Measurements from ENCODE around the gene HMCN1.
"Not testable (repeated sequence)": the region's sequence is repeated elsewhere in the genome, so short reads cannot be mapped to it uniquely, and the experiment has no call there.

HMCN1 gene

DNA sequence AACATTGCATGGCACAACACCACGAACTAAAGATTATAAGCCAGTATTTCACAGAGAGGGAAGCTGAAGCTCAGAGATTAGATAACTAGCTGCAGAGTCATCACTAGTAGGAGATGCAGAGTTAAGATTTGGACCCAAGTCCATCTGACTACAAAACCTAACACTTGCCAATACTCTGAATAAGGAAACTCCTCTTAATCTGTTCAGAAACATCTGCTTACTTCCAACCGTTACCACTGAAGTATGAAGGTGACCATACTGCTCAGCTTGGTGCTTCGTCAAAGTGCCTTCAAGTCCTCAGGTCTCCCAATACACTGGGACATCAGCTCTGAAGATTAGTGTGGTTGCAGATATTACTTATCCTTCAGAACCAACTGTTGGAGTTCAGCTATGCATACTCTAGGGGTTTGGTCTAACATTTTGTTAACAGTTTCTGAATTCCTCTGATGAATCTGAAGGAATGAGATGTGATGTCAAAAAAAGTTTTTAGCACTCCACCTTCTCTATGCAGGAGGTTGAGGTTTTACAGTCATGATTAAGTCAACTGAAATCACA, 461.3 kb downstream of the HMCN1 start:
- DNase-seq (ENCODE audit: low read depth in 2 of 2): no peak

DNA sequence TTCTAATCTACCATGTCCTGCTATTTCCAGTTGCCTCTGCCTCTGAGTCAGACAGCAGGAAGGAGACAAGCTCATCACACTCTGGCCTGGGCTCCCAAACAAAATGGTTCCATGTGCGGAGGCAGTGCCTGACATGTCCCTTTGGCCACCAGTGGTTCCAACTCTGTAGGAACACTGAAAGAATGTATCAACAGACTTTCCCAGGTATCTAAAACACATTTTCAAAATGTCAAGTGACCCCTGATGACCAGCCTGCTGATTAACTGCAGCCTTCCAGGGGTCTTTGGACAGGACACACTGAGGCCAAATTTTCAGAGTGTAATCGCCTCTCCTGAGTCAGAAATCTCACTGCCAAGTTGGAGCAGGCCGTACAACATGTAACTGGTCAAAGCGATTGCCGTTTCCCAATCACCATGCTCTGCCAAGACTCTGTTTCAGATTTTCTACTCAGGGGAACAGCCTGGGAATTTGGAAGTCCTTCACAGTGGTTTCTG, 468.1 kb downstream of the HMCN1 start:
- no peak for DNase-seq (ENCODE audit: low read depth in 2 of 2)

DNA sequence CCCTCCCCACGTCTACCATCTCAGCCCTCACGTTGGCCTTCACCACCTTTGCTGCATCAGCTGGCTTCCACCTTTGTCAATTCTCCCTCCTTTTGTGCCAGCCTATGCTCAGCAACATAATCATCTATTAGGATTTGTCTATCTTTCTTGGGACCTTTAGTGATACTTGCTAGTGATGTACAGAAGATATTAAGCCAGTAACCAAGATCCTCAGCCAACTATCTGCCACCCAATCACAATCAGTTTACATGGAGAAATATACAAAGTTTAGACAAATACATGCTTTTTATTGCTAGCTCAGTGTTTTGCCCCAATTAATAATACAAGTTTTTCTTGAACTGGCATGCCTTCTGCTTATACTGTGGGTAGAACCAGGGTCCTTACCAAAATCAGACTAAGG, 468.6 kb downstream of the HMCN1 start:
- DNase-seq (ENCODE audit: low read depth in 2 of 2): no peak

DNA sequence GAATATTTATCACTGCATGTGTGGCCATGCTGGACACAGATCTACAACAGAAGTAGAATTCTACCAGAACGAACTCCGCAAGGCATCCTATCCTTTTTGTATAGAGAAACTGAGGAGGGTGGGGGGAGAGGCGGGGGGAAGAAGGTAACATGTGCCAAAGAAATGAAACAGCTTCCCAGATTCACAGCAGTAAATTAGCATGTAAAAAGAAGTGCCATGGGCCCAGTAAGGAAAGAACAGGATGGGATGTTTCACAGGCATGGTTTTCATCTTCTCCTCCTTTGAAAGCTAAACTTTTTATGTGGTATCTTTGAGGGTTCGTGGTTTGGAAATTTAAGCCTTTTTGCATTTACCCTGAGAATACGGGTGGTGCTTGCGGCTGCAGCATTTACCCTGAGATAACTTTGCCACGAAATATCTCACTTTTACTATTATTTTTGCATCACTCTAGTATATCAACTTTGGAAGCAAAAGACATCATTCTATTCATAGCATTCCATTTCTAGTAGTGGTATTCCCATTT, 471.9 kb downstream of the HMCN1 start:
- DNase-seq (ENCODE audit: low read depth in 2 of 2): no peak

DNA sequence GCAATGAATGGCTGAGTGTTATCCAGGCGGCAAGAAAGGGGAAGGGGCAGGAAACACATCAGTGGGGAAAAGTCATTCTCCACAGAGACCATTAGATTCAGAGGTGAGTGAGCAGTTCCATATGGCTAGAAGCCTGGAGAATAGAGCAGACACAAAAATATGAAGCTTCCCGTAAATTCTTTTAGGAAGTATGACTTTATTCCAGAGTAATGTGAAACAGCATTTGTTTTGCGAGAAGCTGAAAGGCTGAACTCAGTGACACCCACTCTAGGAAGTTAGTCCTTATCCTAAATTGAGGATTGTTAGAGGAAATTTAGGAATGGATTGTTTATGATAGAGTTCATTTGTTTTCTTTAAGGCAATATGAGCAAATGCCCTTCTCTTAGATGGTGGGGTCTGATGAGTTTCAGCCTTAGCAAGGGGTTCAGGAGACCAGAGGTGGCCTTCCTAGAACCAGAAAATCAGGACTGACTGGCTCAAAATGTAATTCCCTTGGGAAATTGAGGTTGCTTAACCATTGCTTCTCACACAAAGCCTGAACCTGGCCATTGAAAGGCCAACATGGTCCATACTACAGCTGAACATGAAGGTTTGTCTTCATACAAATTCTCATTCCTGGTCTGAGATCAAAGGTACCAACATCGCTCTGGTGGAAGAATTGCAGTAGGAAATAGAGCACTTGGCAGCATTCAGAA, 473.3 kb downstream of the HMCN1 start:
- no peak for DNase-seq (ENCODE audit: low read depth in 2 of 2)

DNA sequence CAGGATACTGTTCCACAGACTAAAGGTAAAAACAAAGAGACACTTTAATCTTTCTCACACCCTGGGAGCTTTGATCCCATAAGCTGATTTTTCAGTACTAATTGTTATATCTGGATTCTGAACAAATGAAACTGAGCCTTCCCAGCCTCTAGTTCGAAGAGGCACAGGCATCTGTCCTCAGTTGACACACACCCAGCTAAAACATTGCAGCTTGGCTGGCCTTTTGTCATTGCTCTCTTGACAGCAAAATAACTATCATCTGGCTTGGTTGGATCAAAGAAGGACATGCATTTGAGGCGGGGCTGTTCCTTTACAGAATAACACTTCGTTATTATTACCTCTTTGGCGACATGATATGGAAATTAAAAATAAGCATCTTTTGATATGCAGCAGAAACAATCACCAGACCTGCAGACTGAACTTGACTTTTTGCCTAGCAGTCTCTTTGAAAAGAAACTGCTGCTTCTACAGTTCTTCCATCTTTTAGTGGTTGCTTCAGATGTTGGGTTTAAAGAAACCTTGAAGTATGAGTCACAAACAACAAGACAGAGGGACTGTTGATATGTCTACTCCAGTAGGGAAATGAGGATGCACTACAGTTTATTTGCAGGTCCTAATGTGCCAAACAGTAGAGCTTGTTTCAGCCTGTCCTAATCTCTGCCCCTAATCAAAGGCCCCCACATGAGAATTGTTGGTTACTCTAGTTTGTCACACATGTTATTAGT, 474.4 kb downstream of the HMCN1 start:
- no peak for DNase-seq (ENCODE audit: low read depth in 2 of 2)

DNA sequence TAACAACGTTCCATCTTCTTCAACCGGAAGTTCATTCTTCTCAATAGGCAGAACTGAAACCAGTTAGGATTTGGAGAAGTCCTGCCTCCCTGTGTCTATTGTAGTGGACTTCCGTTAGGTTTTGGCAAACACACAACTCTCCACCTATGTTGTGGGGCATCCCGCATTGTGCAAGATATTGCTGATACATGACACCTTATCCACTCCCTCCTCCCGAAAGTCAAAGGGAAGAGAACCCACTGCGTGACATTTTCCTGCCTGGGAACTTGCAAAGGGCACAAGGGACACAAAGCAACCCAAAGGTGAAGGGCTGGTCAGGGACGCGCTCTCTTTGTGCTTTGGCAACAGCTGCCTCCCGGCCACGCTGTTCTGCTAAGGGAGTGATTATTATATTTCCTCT, 476.1 kb downstream of the HMCN1 start:
- DNase-seq (ENCODE audit: low read depth in 2 of 2): no peak

DNA sequence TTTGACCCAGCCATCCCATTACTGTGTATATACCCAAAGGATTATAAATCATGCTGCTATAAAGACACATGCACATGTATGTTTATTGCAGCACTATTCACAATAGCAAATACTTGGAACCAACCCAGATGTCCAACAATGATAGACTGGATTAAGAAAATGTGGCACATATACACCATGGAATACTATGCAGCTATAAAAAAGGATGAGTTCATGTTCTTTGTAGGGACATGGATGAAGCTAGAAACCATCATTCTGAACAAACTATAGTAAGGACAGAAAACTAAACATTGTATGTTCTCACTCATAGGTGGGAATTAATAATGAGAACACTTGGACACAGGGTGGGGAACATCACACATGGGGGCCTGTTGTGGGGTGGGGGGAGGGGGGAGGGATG, 477.4 kb downstream of the HMCN1 start:
- DNase-seq (ENCODE audit: low read depth in 2 of 2): not testable (repeated sequence)

DNA sequence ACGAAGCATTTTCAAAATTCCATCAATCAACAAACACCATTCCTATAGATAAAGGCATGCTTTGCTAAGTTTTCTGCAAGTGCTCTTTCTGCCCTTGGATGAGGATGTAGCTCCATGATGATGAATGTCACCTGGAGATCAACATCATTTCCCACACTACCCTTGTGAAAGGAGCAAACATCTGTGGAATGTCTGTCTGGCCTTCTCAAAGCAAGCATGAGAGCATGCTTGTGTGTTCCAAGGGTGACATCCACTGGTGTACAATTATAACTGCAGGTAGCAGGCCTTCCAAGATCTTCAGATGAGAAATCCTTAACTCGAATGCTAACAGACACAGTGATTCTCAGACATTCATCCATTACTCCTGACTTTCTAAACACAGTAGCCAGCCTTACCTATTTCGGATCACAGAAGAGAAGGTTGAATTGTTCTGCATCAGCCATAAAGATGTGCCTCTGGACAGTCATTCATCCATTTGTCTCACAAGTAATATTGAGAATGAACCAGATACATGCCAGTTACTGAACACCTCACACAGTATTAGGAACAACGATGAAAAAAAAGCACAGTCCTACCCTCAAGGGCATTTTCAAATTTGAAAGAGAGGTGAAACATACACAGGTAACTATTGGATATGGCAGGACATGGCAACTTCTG, 478.5 kb downstream of the HMCN1 start:
- DNase-seq (ENCODE audit: low read depth in 2 of 2): no peak

DNA sequence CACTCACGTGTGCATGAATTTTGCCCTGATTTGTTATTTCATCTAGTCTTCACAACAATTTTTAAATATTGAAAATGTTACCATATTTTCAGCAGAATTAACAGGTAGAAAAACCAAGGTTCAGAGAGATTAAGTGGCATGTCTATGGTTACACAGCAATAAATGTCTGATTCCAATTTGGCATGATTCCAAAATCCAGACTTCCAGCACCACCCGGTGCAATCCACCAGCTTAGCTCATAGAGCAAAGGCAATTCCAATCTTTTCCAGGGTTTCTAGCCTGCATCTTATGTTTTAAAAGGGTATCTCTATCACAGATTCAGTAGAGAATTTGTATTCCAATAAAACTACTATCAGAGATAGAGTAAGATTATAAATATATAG, 479.0 kb downstream of the HMCN1 start:
- DNase-seq (ENCODE audit: low read depth in 2 of 2): no peak

DNA sequence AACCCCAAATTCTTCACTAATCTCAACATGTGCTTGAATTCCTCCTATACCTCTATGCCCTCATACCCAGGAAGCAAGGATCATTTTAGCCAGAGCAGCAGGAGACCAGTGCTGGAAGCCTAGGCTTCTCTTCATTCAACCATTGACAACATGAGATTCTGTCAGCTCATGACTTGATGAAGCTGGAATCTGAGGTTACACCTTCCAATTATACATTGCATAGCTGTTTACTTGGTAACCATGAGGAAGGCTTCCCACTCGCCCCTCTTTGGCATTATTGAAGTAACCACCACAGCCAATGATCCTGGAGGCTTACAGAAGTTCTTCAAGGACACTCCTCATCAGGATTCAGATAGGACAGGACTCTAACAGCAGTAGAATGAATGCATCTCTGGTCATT, 480.6 kb downstream of the HMCN1 start:
- DNase-seq (ENCODE audit: low read depth in 2 of 2): no peak

DNA sequence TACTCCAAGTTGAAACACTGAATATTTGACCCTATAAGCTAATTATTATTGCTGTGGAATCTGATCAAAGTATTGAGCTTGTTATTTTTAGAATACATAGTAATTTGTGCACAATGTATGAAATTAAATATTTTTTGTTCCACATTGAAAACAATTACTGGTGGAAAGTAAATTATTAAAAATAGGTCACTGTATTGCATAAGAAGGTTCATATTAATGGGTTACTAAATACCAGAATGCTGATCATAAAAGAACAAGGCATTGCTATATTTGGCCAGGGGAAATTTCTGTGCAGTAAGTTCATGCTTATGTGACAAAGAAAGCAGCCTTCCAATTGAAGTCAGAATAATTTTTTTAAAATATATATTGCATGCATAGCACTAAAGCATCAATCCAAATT, 481.4 kb downstream of the HMCN1 start:
- DNase-seq (ENCODE audit: low read depth in 2 of 2): no peak

DNA sequence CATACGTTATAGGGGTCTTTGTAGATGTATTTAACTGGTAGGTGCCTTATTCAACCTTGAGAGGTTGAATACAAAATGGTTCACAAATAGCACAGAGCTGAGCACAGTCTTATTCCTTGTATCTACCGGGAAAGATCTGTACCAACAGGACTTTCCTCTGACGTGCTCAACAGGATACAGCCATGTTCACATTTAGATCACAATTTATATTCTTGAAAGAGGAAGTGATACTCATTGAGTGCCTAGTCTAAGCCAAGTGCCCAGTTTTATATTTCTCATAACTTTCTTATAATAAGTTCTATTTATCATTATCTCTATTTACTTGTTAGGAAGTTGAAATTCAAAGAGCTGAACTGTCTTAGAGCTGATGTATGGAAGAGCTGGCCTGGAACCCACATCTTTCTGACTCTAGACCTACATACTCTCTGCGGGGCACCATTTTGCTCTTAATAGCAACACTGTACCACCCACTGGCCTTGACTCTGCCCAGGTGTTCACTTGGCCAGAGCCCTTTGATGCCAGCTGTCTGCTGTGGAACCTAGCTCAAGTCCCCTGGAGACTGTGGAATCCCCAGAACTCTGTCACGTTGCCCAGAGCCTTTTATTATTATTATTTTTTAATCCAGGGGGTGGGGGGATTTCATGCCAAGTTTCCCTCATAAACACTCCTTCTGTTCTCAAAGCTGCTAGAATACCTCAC, 484.6 kb downstream of the HMCN1 start:
- no peak for DNase-seq (ENCODE audit: low read depth in 2 of 2)

DNA sequence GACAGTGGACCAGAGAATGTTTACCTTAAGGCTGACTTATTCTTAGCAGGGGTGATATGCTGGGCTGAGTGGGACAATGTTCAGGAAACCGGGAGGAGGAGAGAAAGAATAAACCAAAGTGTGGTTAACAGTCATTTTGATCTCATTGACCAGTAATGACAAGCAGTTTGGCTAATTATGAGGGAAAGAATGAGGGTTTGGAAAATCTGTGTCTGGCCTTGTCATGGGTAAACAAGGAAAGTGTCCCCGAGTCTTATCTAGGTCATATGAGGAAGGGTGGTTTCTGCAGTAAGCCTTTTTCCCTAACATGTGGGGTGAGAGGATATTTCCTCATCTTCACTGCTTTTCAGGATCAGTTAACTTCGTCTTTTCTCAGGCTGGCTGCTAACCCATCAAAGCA, 485.9 kb downstream of the HMCN1 start:
- no peak for DNase-seq (ENCODE audit: low read depth in 2 of 2)

DNA sequence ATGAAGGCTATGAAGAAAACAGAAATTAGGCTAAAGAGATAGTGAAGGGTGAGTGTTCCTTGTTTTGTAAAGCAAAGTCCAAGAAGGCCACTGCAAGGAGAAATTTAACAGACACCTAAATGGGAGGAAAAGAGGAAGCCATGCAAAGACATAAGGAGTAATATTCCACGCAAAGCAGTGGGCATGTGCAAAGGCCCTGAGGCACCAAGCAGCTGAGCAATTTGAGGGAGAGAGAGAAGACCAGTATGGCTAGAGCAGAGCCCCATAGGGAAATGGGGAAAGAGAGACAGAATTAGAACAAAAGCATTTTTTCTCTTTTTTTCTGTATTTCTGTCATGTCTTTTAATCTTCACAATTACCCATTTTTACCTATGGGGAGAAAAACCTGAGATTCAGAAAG, 486.7 kb downstream of the HMCN1 start:
- no peak for DNase-seq (ENCODE audit: low read depth in 2 of 2)

DNA sequence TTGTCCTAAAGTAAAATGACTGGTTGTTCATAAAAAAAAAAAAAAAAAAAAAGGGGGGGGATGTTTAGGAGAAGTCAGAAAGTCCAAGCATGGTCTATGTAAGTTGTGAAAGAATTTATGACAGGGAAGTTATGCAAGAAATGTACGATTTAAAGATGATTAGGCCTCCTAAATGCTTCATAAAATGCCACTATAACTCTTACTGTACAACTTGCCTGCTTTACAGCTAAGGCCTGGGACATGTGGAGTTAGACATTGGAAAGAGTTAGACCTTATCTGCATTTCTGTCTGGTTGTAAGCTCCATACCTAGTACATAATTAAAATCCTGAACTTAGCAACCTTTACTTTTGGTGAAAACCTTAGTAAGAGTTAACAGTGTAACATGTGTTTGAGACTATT, 490.9 kb downstream of the HMCN1 start:
- no peak for DNase-seq (ENCODE audit: low read depth in 2 of 2)

DNA sequence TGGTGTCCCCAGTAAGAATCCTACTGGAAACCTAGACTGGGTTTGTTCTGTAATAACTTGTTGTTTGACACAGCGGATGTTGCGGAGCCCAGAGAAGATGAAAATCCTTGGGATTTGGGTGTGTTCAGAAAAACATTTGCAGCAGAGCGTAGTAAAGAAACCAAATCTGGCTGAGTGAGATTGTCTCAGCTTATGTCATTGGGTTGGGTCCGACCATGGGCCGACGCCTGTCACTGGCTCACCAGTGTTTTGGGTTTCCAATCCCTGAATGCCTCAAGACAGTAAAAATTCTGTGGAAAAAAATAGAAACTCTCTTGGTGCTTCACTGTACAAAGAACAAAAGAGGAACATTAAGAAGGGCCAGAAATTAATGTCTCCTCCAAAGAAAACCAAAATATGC, 494.6 kb downstream of the HMCN1 start:
- DNase-seq (ENCODE audit: low read depth in 2 of 2): no peak

DNA sequence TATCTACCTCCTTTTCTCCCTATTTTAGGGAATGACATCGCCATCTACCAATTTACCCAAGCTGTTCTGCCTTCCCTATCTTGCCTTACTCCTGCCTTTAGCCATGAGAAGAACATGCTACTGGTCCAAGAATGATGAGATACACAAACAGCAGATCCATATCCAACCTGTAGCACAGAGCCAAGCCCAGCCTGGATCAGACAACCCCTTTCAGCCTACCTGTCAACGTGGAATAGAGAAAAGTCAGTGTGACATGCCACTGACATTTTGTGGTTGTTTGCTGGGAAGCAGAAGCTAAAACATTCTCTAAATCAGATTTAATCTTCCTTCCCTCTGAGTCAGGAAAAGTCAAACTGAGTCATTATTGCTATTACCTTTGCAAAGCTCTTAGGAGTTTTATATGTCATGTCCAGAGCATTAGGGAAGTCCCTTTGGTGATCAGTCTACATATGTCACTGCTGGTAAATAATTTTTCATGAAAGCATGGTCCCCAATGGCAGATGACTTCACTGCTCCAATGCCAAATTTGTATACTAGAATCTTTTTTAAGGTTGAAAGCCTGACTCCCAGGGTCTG, 497.8 kb downstream of the HMCN1 start:
- DNase-seq (ENCODE audit: low read depth in 2 of 2): no peak

DNA sequence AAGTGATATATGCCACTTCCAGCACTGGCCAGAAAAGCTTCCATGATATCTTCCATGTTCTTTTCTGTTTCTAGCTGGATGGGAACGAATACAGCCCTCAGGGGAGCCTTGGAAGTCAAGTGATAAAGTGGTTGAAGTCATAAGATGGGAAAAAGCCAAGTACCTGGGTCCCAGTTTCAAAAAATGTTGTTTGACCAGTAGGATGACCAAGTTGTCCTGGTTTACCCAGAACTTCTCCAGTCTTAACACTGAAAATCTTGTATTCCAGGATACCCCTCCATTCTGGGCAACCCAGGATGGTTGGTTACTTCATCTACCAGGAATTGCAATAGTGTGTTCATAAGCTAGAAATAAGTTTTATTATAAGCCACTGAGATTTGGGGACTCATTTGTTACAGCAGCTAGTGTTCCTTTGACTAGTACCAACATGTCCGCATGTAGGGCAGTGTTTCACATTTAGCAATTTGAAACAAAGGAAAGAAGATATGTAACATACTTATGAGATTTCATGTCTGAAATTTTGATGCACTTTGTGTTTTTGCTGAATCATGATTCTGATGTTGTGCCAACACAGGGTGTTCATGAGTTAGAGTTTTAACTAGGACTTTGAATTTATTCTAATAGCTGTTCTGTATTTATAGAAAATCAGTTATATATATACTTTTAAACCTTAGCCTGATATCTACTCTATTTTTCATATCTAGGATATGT, 500.9 kb downstream of the HMCN1 start:
- DNase-seq (ENCODE audit: low read depth in 2 of 2): no peak

DNA sequence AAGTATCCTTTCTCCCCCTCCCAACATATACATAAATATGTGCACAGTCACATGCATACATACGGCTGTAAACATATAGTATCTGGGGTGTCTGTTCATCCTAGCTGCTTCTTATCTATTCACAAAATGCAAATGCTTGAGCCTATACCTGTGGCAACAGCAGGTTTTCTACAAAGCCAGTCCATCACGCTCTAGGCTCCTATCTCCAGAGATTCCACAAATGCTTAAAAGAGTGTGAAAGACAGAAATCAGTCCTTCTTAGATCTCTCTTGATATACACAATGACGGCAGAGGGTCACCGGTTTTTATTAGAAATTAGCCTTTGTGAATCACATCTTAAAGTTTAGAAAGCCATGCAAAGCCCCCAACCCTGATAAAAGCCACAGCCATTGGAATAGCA, 501.5 kb downstream of the HMCN1 start:
- no peak for DNase-seq (ENCODE audit: low read depth in 2 of 2)

DNA sequence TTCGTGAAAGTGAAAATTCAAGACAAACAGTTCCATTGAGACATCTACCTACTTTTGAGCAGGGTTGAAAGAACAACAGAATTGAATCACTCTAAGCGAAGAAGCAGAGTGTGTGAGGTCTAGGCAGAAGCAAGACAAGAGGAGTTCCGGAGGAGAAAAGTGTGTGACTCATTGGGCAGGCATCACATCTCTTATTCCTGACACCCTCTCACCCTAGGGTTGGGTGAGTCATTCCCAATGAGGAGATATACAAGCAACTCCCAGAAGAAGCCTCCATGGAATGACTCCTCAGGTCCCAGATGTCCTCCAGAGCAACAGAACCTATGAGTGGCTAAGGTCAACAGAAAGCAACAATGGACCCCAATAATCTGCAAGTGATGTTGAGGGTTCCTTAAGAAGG, 502.7 kb downstream of the HMCN1 start:
- DNase-seq (ENCODE audit: low read depth in 2 of 2): no peak

All from stimulated activated CD8-positive, alpha-beta memory T cell treated with anti-CD3 and anti-CD28 coated beads, Interleukin-7, amount 100 ng/mL, for 4 hours (primary cell).